GM18517 (cell line): ENCODE data around the gene AATK.
"Not testable (repeated sequence)": the region's sequence is repeated elsewhere in the genome, so short reads cannot be mapped to it uniquely, and the experiment has no call there.

Source experiments
- ATAC-seq: cut with Tn5 transposase; IDR thresholded peaks from one replicate; pipeline ENCODE4 v1.9.1; 2021; ENCODE audit warnings: mild to moderate bottlenecking, moderate library complexity; ENCODE audit not compliant: unreplicated experiment

Gene AATK

GRCh38 chr17:81147701-81148100 is 18.3 kb downstream of the AATK start:
- no peak for ATAC-seq

GRCh38 chr17:81146208-81146607 is 19.8 kb downstream of the AATK start:
- ATAC-seq, result not testable (repeated sequence)

GRCh38 chr17:81144423-81144781 is 21.6 kb downstream of the AATK start:
- ATAC-seq, result no peak

GRCh38 chr17:81143717-81144422 is 22.2 kb downstream of the AATK start:
- no peak for ATAC-seq

GRCh38 chr17:81143200-81143527 is 22.9 kb downstream of the AATK start:
- ATAC-seq, result no peak

- ATAC-seq, result no peak
Measured at GRCh38 chr17:81142301-81143199, 23.5 kb downstream of the AATK start.

- ATAC-seq, result no peak
Measured at GRCh38 chr17:81140695-81141094, 25.3 kb downstream of the AATK start.

GRCh38 chr17:81140018-81140417 is 26.0 kb downstream of the AATK start:
- ATAC-seq, result no peak

- ATAC-seq, result no peak
Measured at GRCh38 chr17:81139428-81139827, 26.6 kb downstream of the AATK start.

GRCh38 chr17:81138500-81138899 is 27.5 kb downstream of the AATK start:
- no peak for ATAC-seq

- no peak for ATAC-seq
Measured at GRCh38 chr17:81138083-81138482, 27.9 kb downstream of the AATK start.

GRCh38 chr17:81137248-81137647 is 28.8 kb downstream of the AATK start:
- no peak for ATAC-seq

GRCh38 chr17:81136366-81136765 is 29.7 kb downstream of the AATK start:
- no peak for ATAC-seq

GRCh38 chr17:81135505-81136278 is 30.3 kb downstream of the AATK start:
- no peak for ATAC-seq

- ATAC-seq, result no peak
Measured at GRCh38 chr17:81134064-81134781, 31.8 kb downstream of the AATK start.

- ATAC-seq, result no peak
Measured at GRCh38 chr17:81132770-81133723, 33.0 kb downstream of the AATK start.

- ATAC-seq, result no peak
Measured at GRCh38 chr17:81132197-81132540, 33.9 kb downstream of the AATK start.

GRCh38 chr17:81131486-81132196 is 34.4 kb downstream of the AATK start:
- ATAC-seq, result no peak
